ENCODE results near the gene UNK.
"Not testable (repeated sequence)": the region's sequence is repeated elsewhere in the genome, so short reads cannot be mapped to it uniquely, and the experiment has no call there.

The UNK gene

DNA sequence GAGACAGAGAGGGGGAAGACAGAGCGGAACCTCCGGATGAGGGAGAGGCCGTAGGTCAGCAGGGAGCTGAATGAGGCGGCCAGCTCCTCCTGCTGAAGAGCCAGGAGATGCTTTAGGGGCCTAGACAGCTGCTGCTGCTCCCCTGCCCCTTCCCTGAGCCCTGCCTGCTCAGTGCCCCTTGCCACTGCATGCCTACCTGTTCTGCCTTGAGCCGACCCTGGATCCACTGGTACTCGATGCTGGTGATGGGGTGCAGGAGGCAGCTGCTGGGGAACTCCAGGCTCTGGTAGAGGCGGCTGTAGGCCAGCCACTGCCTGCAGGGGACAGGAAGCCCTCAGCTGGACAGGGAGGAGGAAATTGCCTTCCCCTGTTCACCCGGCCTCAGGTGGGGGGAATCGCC lies 52.0 kb downstream of the UNK start:
- no peak for DNase-seq

- DNase-seq, result no peak
Observed at GRCh38 chr17:75837899-75838298, 53.3 kb downstream of the UNK start.

DNA sequence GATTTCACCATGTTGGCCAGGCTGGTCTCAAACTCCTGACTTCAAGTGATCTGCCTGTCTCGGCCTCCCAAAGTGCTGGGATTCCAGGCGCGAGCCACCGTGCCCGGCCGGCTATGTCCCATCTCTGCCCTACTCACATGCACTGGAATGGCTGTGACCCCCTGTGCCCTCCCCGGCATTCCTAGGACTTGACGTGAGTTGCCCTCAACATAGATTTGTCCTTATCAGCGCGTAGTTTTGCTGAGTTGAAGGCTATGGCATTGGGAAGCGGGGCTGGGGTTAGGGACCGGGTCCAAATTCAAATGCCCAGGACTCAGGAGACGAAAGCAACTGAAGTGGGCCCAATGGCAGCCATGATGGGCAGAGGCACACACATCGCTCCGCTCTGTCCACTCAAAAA lies 53.8 kb downstream of the UNK start:
- DNase-seq, result no peak

DNA sequence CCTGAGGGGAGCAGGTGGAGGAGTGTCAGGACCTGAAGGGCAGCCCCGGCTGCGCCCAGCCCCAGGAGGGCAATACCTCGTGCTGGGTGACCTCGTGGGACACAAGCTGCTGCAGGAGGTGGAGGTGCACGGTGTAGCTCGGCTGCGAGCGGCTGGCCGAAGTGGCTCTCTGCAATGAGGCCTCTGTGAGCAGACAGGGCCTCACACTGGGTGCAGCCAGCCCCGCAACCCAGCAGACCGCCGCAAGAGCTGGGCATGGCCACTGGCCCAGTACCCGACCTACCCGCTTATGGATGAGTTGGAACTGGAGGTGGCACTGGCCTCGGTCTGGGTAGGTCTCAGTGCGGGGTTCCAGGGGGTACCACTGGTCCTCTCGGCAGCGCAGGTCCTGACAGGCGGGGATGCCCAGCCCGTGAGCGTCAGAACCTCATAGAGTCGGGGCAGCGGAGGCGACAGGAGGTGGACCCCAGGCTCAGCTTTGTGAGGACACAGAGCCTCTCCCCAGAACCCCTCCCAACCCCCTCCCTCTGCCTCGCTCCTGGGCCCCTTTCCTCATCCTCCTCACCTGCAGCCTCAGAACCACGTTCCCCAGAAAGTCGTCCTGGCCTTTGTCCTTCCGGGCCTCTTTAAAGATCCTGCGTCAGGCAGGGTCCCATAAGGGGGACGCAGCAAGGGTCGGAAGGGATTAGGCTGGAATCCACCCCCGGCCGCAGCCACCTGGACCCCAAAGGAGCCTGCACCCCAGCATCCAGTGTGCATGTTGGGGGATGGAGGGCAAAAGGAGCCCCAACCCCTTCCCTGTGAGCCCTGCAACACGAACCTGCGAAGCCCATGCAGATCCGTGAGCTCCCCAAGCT lies 55.6 kb downstream of the UNK start:
- no peak for DNase-seq

GRCh38 chr17:75840799-75841164 lies 56.2 kb downstream of the UNK start:
- DNase-seq, result no peak

- DNase-seq, result no peak
Observed at GRCh38 chr17:75842411-75842810, 57.8 kb downstream of the UNK start.

DNA sequence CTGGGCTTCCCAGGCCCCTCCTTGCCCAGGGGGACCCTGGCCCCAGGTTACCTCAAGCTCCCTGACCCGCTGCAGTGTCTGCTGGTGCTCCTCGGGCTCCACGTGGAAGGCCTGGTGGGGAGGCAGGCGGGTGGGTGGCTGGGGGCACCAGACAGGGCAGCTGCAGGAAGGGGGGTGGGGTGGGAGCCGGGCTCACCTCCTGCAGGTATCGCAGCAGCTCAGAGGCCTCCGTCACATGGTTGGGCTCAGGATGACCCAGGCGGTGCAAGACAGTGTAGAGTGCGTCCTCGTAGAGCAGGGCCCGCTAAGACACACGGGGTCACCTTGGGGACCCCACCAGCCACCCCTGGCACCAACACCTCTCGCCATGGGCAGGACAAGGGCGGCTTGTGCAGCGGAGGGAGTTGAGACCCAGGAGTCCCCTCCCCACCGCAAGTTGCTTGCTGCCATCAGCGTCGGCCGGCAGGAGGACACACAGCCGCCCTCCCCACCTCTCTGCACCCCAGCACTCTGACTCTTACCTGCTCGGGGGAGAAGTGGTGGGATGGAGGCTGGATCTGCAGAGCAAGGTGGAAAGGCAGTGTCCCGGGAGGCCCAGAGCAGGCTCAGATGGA lies 58.5 kb downstream of the UNK start:
- peak; percentile 47 for DNase-seq

- peak; percentile 75 for DNase-seq
Observed at GRCh38 chr17:75843577-75844529, 59.2 kb downstream of the UNK start, which contains the start of gene UNC13D. Gene UNC13D (minus strand): TSS chr17:75844404. CDS start chr17:75844337, 67 bp downstream.

DNA sequence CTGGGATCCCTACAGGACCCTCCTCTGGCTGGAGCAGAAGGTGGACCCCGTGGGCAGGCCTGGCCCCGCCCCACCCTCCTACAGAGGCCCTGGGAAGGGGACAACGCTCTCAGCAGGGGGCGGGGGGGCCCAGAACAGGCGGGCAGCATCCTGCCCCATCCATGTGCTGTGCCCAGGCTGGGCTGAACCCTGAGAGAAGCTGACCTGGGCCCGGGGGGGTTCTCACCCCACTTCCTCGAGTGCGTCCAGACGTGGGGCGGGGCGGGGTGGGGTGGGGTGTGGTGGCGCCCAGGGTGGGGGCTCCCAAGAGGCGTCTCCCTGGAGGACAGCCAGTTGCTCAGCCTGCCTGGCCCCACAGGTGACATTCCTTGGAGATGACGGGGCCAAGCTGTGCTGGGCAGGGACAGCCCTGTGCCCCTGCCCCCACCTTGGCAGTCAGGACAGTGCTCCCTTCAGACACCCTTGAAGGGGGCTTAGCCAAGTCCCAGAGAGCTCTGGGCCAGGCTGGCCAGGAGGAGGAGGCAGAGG lies 60.0 kb downstream of the UNK start:
- DNase-seq, result no peak

GRCh38 chr17:75845058-75845711 lies 60.6 kb downstream of the UNK start:
- peak; percentile 82 for DNase-seq

GRCh38 chr17:75845933-75846691 lies 61.5 kb downstream of the UNK start:
- no peak for DNase-seq

DNA sequence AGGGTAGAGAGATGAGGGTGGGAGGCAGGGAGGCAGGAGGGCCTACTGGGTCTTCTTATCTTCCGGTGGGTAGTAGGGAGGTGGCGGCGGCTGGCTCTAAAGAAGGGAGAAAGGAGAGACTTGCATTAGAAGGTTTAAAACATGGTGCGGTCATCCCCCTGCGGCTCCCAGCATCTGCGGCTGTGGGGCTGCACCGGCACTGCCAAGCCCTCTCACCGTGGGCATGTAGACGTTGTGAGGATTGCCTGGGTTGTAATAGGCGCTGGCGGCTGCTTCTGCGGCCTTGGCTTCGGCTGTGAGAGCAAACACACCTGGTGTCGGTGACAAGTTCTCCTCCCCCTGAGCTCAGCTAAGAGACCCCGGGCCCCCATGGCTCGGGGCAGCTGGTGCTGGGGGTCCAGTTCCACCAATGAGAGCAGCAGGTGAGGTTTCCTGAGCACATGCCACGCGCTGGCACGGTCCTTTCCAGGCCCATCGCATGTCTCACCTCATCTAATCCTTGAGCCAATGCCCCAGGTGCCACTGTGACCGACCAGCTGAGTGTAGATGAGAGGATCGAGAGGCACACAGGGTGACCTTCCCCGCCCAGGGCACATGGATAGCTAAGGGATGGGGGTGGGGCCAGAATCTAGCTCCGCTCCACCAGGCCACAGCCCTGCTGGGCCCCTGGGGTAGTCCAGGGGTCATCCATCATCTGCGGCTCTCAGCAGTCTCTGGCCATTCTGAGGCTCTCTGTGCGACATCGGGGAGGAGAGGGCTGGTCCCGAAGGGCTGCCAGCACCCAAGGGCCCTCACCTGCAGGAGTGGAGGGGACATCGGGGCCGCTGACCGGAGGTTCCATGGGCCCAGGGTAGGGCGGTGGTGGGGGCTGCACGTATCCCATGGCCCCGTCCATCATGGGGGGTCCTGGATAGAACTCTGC lies 62.3 kb downstream of the UNK start:
- no peak for DNase-seq

GRCh38 chr17:75847614-75848522 lies 63.3 kb downstream of the UNK start:
- no peak for DNase-seq

- DNase-seq, result peak; percentile 96
Observed at GRCh38 chr17:75848523-75849278, 64.1 kb downstream of the UNK start.

DNA sequence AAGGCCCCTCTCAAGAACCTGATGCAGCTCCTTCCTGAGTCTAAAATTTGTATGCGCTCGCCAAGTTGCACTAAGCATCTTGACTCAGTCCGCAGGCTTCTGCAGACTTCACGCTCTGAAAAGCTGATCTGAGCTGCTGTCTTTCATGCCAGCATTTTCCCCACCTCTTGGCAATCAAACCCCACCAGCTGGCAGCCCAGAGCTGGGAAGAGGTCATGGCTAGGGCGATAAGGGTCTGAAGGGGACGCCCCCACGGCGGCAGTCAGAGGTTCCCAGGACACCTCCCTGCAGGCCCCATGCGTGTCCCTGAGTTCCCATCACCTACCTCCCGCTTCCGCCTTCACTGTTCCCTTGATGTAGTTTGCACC lies 64.7 kb downstream of the UNK start:
- no peak for DNase-seq

DNA sequence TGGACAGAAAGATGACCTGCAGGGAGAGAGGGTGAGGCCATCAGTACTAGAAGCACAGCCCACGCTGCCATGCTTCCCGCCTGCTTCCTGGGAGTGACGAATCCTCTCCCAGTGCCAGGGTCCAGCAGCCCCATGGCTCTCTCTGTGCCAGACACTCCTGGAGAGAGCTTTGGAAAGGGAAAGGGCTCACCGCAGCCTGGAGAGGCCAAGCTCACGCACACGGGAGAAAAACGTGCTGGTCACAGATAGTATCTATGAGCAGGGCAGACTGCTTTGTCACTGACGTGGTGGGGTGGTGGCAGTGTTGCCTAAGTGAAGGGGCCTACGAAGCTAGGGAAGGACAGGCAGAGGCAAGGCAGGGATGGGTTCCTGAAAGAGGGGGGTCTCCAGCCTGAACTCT lies 65.1 kb downstream of the UNK start:
- no peak for DNase-seq

GRCh38 chr17:75850928-75851692 lies 66.5 kb downstream of the UNK start:
- DNase-seq, result no peak

- not testable (repeated sequence) for DNase-seq
Observed at GRCh38 chr17:75851693-75851991, 67.0 kb downstream of the UNK start.
